ENCODE results near the gene B2M. TPM values are rescaled to one million over a fixed set of nuclear protein-coding genes. Genes with fewer than 3 reads are reported as not detected.
A peak's percentile ranks its signal among the peaks of the same experiment; 100 is the strongest.
"Not testable (repeated sequence)": the region's sequence is repeated elsewhere in the genome, so short reads cannot be mapped to it uniquely, and the experiment has no call there.

B2M gene
- total RNA-seq (2014; rRNA removed; shearing (Covaris generic)): 977 and 997 TPM in 2 replicates

DNA sequence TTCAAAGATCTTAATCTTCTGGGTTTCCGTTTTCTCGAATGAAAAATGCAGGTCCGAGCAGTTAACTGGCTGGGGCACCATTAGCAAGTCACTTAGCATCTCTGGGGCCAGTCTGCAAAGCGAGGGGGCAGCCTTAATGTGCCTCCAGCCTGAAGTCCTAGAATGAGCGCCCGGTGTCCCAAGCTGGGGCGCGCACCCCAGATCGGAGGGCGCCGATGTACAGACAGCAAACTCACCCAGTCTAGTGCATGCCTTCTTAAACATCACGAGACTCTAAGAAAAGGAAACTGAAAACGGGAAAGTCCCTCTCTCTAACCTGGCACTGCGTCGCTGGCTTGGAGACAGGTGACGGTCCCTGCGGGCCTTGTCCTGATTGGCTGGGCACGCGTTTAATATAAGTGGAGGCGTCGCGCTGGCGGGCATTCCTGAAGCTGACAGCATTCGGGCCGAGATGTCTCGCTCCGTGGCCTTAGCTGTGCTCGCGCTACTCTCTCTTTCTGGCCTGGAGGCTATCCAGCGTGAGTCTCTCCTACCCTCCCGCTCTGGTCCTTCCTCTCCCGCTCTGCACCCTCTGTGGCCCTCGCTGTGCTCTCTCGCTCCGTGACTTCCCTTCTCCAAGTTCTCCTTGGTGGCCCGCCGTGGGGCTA, at the start of gene B2M, which contains the start of gene PATL2:
Gene B2M (plus strand): TSS at position 422 of the 647 bp plus-strand sequence. CDS start 30 bp downstream, at position 452.
Gene PATL2 (minus strand): TSS at position 228 of the 647 bp plus-strand sequence. CDS start 34,833 bp downstream, outside the sequence.
- DNase-seq (ENCODE audit: low spot score): peak; percentile 98
- in situ Hi-C loops (cut with HindIII; ENCODE audit: low sequenced_read_pairs): no loop called here

DNA sequence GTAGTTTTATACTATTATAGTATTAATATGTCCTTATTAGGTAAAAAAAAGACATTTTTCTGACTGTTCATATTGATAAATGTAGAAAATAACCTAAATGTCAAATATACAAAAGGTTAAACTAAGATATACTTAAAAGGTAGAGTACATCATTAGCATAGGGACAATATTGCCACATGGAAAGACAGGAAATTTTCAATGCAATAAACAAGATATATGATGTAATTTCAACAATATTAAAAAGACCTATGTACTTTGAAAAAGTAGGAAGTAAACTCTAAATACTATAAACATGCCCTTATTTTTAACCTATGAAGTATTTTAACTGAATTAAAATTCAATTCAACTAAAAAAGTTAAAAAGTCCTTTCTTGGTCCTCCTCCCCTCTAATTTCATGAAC, 49.7 kb upstream of the B2M start:
- DNase-seq (ENCODE audit: low spot score): no peak
- in situ Hi-C loops (cut with HindIII; ENCODE audit: low sequenced_read_pairs): no loop called here

DNA sequence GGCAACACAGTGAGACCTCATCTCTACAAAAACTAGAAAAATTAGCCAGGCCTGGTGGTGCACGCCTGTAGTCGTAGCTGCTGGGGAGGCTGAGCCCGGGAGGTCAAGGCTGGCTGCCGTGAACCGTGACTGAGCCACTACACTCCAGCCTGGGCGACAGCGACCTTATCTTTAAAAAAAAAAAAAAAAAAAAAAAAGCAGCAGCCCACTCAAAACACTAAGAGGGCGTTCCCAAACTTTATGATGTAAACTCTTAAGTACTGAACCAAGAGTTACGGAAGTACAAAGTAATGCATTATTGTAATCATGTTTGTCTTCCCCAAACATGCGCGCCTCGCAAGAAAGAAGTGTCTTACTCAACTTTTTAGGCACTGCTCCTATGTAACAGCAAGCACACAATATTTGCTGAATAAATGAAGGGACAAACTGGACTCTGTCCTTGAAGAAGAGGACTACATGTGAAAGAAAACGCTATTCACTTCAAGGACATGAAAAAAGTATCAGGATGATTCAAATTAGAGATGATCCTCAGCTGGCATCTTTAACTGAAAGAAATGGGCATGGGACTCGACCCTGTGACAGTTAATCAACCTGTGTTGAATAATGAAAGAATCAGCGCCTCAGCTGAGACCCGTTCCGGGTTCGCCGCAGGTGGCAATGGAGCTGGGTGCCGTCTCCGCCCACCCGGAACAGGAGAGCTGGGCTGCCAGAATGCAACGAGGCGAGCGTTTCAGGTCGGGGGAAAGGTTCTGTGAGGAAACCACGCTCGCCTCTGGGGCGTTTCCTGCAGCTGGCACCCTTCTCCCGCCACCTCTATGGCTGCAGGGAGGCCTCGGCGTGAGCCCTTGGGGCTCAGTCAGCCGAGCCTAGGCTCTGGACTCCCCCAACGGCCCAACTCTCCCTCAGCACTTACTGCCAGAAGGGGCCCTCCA, 48.6 kb upstream of the B2M start:
- in situ Hi-C loops (cut with HindIII; ENCODE audit: low sequenced_read_pairs): no loop called here
- peak; percentile 60 for DNase-seq (ENCODE audit: low spot score)

DNA sequence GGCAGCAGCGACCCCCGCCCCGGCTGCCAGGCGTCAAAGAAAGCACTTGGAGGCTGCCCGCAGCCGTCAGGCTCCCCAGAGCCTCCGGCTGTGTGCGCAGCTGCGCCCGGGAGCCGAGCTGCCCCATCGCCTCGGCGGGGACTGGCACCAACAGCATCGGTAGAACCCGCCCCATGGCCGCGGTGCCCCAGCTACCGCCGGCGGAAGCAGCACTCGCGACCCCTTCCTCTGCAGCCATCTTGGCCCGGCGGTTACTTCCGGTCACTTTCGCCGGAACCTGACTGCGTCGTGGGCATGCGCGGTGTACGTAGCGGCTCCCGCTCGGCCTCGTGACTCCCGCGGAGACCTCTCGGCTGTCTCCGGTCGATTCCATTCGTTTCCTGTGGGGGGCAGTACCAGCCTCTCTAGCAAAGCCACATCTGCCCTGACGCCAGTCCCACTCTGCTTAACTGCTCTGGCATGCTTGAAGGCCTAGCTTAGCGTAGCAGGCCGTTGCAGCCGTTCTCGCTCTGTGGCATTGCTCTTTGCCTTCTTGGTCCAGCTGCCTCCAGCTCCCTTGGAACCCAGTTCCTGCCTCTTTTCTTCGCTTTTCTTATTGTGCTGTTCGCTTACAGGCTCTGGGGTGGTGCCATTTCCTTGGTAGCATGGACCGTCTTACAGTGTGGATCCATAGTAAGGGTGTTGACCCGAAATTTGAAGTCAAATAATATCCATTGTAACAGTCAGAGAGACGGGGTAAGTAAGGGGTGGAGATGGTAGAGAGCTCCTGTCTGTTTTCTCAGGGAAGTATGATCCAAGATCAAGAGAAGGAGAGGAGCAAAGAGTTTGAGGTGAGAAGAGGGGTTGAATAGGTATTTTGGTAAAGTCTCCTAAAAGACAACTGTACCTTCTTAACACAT, 47.7 kb upstream of the B2M start, which contains the start of gene SPG11:
Gene SPG11 (minus strand): TSS at position 253 of the 899 bp plus-strand sequence. CDS start 15 bp downstream, at position 238.
- peak; percentile 95 for DNase-seq (ENCODE audit: low spot score)
- in situ Hi-C loops (cut with HindIII; ENCODE audit: low sequenced_read_pairs): no loop called here

DNA sequence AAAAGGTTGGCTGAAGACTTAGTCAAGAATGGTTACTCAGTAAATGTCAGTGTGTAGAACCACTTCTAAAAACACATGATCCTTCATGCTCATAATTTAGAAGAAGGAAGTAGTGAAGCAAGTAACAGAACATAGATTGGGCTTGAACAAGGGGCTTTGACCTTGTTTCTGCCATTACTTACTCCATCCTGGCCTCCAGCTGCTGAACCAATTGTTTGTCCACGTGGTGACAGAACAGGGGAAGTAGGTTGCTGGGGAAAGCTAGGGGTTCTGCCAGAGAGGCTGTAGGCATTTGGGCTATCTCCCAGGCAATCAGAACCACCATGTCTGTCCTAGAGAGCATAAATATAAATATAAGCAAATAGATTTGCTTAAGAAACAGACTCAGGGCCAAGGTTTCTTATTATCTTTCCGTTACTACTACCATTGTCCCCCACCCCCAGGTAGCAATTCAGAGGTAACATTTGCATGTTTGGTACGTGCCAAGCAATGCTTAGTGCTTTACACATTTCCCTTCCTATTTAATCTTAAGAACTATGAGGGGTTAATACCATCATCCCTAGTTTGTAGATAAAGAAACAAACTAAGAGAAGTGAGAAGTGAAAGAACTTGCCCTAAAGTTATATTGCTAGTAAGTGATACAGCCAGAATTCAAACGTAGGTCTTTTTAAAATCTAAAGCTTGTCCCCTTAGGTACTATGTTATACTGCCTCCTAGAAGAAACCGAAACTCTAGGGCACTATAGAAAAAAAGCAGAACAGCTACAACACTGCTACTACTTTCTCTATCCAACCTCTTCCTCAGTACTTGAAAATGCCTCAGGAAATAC, 44.9 kb upstream of the B2M start:
- in situ Hi-C loops (cut with HindIII; ENCODE audit: low sequenced_read_pairs): no loop called here

DNA sequence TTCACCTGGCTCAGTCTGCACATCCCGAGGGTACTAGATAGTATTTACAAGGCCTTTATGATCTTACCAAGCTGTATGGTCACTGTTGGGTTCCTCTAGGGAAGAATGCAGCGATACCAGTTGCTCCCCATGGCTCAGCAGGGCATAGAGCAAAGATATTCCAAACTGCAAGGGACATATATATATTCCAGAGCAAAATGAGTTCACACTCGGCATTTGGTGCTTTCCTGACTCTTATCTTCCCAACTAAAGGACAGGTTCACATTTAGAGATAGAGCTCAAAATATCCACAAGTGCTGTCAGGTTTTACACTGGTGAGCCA, 44.3 kb upstream of the B2M start:
- in situ Hi-C loops (cut with HindIII; ENCODE audit: low sequenced_read_pairs): no loop called here
- DNase-seq (ENCODE audit: low spot score): no peak

More for the DNA sequence above, 44.9 kb upstream of the B2M start:
- DNase-seq (ENCODE audit: low spot score): no peak

DNA sequence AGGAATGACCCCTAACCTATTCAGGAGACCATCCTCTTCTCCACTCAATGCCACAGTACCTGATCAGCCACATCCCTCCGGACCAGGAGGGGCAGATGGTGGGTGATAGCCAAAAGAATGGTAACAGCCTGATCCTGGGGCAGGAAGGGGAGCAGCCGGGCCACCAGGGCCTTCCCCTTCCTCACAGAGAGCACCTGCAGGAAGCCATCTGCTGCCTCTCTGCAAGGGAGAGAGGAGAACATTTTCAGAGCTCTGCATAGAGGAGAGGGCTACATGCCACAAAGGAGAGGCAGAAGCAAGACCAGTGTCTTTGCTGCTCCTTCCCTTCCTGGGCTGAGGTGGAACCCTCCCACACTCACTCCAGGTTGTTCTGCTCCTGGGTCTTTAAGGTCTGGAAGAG, 42.4 kb upstream of the B2M start:
- in situ Hi-C loops (cut with HindIII; ENCODE audit: low sequenced_read_pairs): no loop called here
- DNase-seq (ENCODE audit: low spot score): no peak

DNA sequence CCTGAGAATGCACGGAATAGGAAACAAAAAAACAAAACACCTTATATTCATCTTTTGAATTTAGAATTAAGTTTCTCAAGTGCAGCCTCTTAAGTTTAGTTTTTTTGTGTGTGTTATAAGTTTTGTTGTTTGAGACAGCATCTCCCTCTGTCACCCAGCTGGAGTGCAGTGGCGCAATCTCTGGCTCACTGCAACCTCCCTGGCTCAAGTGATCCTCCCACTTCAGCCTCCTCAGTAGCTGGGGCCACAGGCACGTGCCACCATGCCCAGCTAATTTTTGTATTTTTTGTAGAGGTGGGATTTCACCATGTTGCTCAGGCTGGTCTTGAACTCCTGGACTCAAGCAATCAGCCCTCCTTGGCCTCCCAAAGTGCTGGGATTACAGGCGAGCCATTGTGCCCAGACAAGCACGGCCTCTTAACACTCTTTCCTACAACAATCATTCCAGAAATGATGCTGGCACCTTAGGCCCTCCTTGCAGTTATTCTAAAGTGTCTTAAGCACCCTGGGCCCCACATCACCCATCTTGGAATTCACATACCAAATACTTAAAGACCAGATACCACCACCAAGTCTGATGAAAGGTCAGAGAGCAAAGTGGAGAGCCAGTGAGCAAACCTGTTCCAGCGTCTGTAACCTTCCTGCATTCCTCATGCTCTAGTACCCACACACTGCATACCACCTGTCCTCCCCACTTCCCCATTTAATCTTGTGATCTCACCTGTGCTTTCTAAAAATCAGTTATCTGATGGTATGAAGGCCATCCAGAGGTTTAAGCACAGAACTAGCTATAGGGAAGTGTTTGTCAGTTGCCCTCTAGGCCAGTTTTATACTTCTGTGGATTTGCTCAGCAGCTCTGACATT, 41.0 kb upstream of the B2M start:
- in situ Hi-C loops (cut with HindIII; ENCODE audit: low sequenced_read_pairs): no loop called here
- no peak for DNase-seq (ENCODE audit: low spot score)

DNA sequence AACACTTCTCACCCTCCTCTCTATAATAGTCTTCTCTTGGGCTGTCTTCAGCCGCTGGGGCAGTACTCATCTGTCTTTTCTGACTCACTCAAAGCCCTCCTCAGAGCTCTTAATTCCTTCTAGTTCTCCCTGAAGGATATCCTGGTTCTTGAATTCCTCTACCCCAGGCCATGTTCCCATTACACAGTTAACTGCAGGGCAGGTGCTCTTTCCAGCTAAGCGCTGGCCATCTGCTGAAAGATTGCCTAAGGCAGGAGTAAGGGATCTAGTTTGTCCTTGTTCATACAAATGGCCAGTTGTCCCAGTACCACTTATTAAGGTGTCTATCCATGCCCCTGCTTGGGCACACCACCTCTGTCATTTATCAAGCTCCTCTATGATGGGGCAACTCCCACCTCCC, 37.7 kb upstream of the B2M start:
- DNase-seq (ENCODE audit: low spot score): no peak
- in situ Hi-C loops (cut with HindIII; ENCODE audit: low sequenced_read_pairs): no loop called here

DNA sequence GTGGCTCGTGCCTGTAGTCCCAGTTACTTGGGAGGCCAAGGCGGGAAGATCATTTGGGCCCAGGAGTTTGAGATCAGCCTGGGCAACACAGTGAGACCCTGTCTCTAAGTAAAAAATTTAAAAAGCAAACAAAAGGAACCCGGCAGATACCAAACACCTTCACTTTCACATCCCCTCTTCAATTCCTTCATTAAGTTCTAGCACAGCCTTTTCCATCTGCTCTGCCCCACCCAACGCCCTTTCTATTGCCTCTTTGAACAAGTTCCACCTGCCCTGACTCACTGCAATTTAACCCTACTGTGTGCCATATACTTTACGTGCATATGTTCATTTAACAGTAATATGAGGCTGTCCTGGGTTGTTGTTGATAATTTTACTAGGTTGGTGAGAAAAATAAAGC, 35.4 kb upstream of the B2M start:
- in situ Hi-C loops (cut with HindIII; ENCODE audit: low sequenced_read_pairs): no loop called here
- no peak for DNase-seq (ENCODE audit: low spot score)

DNA sequence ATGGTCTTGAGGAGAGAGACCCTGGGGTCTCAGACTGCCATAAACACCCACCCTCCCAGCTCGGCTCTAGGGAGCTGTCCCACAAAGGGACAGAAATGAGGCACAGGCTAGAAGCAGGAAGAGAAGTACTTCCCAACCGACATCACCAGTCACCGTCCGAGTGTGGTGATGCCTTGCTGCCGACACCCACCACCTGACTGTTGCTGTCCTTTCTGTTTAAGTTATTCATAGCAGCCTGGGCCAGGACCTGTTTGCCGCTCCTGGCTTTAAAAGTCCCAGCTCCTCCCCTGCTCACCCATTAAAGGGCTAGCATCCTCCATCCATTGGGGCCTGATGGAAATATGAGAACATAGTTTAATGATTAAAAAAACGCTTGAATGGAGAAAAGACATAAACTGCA, 34.6 kb upstream of the B2M start:
- in situ Hi-C loops (cut with HindIII; ENCODE audit: low sequenced_read_pairs): no loop called here

DNA sequence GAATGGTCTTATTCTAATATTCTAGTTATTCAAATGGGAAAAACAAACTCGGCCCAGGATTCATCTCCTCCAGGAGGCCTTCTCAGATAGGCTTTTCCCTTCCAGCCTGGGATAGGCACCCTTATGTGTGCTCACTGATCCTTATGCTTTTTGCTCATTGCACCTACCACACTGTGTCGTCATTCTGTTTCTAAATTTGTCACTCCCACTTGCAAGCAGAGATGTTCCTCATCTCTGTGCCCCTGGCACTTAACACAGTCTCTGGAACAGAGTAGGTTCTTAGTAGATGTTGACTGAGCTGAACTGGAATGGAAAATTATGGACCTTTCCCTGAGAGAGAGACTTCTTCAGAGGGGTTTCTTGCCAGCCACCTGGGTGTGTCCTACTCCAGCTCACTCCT, 29.1 kb upstream of the B2M start:
- in situ Hi-C loops (cut with HindIII; ENCODE audit: low sequenced_read_pairs): no loop called here
- DNase-seq (ENCODE audit: low spot score): no peak

More for the DNA sequence above, 34.6 kb upstream of the B2M start:
- DNase-seq (ENCODE audit: low spot score): no peak

DNA sequence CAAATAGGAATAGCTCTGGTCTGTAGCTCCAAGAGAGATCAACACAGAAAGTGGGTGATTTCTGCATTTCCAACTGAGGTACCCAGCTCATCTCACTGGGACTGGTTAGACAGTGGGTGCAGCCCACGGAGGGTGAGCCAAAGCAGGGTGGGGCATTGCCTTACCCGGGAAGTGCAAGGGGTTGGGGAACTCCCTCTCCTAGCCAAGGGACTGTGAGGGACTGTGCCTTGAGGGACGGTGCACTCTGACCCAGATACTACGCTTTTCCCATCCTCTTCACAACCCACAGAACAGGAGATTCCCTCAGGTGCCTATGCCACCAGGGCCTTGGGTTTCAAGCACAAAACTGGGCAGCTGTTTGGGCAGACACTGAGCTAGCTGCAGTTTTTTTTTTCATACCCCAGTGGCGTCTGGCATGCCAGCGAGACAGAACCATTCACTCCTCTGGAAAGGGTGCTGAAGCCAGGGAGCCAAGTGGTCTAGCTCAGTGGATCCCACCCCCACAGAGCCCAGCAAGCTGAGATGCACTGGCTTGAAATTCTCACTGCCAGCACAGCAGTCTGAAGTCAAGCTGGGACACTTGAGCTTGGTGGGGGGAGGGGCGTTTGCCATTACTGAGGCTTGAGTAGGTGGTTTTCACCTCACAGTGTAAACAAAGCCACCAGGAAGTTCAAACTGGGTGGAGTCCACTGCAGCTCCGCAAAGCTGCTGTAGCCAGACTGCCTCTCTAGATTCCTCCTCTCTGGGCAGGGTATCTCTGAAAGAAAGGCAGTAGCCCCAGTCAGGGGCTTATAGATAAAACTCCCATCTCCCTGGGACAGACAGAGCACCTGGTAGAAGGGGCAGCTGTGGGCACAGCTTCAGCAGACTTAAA, 28.3 kb upstream of the B2M start:
- DNase-seq (ENCODE audit: low spot score); in situ Hi-C loops (cut with HindIII; ENCODE audit: low sequenced_read_pairs): not testable (repeated sequence)

DNA sequence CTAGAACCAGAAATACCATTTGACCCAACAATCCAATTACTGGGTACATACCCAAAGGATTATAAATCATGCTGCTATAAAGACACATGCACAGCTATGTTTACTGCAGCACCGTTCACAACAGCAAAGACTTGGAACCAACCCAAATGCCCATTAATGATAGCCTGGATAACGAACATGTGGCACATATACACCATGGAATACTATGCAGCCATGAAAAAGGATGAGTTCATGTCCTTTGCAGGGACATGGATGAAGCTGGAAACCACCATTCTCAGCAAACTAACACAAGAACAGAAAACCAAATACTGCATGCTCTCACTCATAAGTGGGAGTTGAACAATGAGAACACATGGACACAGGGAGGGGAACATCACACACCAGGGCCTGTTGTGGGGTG, 22.0 kb upstream of the B2M start:
- in situ Hi-C loops (cut with HindIII; ENCODE audit: low sequenced_read_pairs); DNase-seq (ENCODE audit: low spot score): not testable (repeated sequence)

DNA sequence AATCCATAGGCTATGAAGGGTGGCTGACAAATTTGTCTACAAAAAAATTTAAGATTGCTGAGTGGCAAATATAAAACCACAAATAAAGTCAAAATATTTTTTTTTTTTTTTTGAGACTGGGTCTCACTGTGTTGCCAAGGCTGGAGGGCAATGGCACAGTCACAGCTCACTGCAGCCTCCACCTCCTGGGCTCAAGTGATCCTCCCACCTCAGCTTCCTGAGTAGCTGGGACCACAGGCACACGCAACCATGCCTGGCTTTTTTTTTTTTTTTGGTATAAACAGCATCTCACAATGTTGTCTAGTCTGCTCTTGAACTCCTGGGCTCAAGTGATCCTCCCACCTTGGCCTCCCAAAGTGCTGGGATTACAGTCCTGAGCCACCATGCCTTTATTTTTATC, 21.1 kb upstream of the B2M start:
- DNase-seq (ENCODE audit: low spot score); in situ Hi-C loops (cut with HindIII; ENCODE audit: low sequenced_read_pairs): not testable (repeated sequence)

DNA sequence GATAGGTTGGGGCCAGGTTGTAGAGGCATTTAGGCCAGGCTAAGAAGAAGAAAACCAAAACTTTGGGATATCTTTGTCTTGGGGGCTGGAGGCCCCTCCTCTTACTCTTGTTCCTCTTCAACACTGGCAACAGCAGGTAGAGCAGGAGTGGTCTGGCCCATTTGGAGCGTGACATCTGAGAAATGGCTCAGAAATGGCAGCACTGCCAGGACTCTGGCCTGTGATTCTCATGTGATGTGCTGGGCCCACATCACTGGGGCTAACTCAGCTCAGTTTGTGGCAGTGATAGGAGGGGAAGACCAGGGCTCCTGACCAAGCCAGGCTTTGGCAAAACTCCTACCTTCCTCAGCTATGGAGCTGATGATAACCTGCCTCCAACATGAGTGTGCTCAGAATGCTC, 18.7 kb upstream of the B2M start:
- in situ Hi-C loops (cut with HindIII; ENCODE audit: low sequenced_read_pairs): no loop called here
- no peak for DNase-seq (ENCODE audit: low spot score)

DNA sequence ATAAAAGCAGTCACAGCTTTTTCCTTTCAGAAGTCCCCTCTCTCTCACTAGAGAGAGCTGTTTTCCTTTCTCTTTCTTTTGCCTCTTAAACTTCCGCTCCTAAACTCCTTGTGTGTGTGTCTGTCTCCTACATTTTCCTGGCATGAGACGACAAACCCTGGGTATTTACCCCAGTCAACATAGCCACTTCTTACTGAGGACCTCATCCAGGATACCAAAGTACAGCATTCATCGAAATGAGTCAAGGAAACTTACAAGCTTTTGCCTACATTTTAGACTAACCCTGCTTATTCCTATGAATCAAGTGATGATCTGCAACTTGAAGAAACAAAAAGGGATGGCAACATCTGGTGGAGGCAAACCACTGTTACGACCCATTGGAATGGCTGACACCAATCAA, 16.9 kb upstream of the B2M start:
- in situ Hi-C loops (cut with HindIII; ENCODE audit: low sequenced_read_pairs): no loop called here

More for the DNA sequence above, 16.9 kb upstream of the B2M start:
- no peak for DNase-seq (ENCODE audit: low spot score)
